Kidney glomerular epithelial cell (primary cell): ENCODE data around the gene ANKRD30A.
"Not testable (repeated sequence)": the region's sequence is repeated elsewhere in the genome, so short reads cannot be mapped to it uniquely, and the experiment has no call there.

Source experiments
- DNase-seq: peaks from one replicate; lab custom pipeline; 2025; lab: John Stamatoyannopoulos, UW

The ANKRD30A gene

GRCh38 chr10:37125191-37125732 lies at the start of gene ANKRD30A:
Gene ANKRD30A (plus strand): TSS chr10:37125598. CDS start chr10:37125788, 190 bp downstream.
- DNase-seq: no peak

GRCh38 chr10:37076083-37076482 lies 49.3 kb upstream of the ANKRD30A start:
- not testable (repeated sequence) for DNase-seq

- DNase-seq: no peak
These were observed 29.4 kb upstream of the ANKRD30A start for GRCh38 chr10:37095792-37096573.

- no peak for DNase-seq
These were observed 24.1 kb upstream of the ANKRD30A start for GRCh38 chr10:37101261-37101660.

- no peak for DNase-seq
These were observed 16.4 kb upstream of the ANKRD30A start for GRCh38 chr10:37109000-37109399.

GRCh38 chr10:37124532-37124931 lies 866 bp upstream of the ANKRD30A start:
- DNase-seq: no peak

- no peak for DNase-seq
These were observed 523 bp downstream of the ANKRD30A start for GRCh38 chr10:37125921-37126320.

- DNase-seq: no peak
These were observed 21.0 kb downstream of the ANKRD30A start for GRCh38 chr10:37146443-37146842.

- not testable (repeated sequence) for DNase-seq
These were observed 37.0 kb downstream of the ANKRD30A start for GRCh38 chr10:37162430-37162829.

- not testable (repeated sequence) for DNase-seq
These were observed 46.5 kb downstream of the ANKRD30A start for GRCh38 chr10:37171945-37172344.

GRCh38 chr10:37178296-37178695 lies 52.9 kb downstream of the ANKRD30A start:
- DNase-seq: not testable (repeated sequence)

GRCh38 chr10:37182719-37183118 lies 57.3 kb downstream of the ANKRD30A start:
- DNase-seq: not testable (repeated sequence)

GRCh38 chr10:37206132-37206531 lies 80.7 kb downstream of the ANKRD30A start:
- no peak for DNase-seq

GRCh38 chr10:37220866-37221265 lies 95.5 kb downstream of the ANKRD30A start:
- no peak for DNase-seq

GRCh38 chr10:37222046-37222445 lies 96.6 kb downstream of the ANKRD30A start:
- DNase-seq: no peak

GRCh38 chr10:37225163-37225562 lies 99.8 kb downstream of the ANKRD30A start:
- DNase-seq: no peak

GRCh38 chr10:37226524-37226923 lies 101.1 kb downstream of the ANKRD30A start:
- no peak for DNase-seq

GRCh38 chr10:37234692-37235091 lies 109.3 kb downstream of the ANKRD30A start:
- no peak for DNase-seq

GRCh38 chr10:37236093-37236492 lies 110.7 kb downstream of the ANKRD30A start:
- DNase-seq: no peak

GRCh38 chr10:37240223-37240622 lies 114.8 kb downstream of the ANKRD30A start:
- DNase-seq: no peak

GRCh38 chr10:37246637-37247036 lies 121.2 kb downstream of the ANKRD30A start:
- no peak for DNase-seq

- not testable (repeated sequence) for DNase-seq
These were observed 130.4 kb downstream of the ANKRD30A start for GRCh38 chr10:37255837-37256236.

GRCh38 chr10:37263304-37263703 lies 137.9 kb downstream of the ANKRD30A start:
- DNase-seq: no peak

GRCh38 chr10:37268266-37268665 lies 142.9 kb downstream of the ANKRD30A start:
- no peak for DNase-seq
